Astrocyte of the hippocampus (primary cell): Measurements from ENCODE around the gene FUBP3.
A peak's percentile ranks its signal among the peaks of the same experiment; 100 is the strongest.

Experiments
- DNase-seq: peaks from one replicate; pipeline ENCODE4 v3.0.0; 2011; ENCODE audit warnings: low read depth, low spot score

The FUBP3 gene, protein sequence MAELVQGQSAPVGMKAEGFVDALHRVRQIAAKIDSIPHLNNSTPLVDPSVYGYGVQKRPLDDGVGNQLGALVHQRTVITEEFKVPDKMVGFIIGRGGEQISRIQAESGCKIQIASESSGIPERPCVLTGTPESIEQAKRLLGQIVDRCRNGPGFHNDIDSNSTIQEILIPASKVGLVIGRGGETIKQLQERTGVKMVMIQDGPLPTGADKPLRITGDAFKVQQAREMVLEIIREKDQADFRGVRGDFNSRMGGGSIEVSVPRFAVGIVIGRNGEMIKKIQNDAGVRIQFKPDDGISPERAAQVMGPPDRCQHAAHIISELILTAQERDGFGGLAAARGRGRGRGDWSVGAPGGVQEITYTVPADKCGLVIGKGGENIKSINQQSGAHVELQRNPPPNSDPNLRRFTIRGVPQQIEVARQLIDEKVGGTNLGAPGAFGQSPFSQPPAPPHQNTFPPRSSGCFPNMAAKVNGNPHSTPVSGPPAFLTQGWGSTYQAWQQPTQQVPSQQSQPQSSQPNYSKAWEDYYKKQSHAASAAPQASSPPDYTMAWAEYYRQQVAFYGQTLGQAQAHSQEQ

DNA sequence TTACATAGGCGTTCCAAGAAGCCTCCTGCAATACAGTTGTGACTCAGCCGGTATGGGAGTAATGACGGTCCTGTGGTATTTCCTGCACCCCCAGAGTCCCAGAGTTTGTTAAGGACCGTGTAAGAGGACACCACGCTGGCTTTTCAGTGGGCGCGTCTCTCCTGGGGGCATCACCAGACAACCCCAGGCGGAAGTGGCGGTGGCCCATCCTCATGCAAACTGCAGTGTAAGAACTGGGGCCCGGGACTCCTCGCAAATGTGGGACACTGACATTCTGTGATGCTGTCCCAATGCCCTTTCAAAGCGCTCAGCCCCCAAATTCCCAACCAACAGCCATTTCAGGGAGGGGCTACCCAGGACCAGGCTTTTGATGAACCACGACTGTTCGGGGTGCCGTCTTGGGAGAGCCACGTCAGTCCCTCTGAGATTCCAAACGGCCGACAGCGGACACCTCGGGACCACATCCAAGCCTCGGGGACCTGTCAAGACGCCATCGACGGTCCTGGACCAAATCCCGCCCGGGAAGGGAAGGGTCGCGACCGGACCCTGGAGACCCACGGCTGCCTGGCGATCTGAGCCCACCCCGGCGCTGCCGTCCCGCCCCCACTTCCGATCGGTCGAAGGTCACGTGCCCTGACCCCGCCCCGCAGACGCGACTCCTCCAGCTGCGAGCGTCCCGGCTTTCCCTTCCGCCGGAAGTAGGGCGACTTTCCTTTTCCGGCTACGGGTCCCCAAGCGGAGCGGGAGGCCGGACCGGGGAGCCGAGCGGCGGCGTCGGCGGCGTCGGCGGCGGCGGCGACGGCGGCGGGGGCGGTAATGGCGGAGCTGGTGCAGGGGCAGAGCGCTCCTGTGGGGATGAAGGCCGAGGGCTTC lies at the start of gene FUBP3:
FUBP3 (plus strand) TSS at position 713 of the 873 bp plus-strand sequence; CDS start at position 817, 104 bp downstream.
- DNase-seq, result peak; percentile 96

DNA sequence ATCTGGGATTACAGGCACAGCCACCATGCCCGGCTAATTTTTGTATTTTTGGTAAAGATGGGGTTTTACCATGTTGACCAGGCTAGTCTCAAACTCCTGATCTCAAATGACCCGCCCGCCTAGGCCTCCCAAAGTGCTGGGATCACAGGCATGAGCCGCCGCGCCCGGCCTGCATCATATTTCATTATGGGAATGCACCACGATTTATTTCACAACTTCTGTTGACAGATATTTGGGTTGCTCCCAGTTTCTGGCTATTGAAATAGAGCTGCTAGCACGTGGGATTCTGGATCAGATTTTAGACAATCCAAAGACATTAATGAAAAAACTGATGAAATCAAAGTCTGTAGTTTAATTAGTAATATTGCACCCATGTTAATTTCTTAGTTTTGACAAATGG lies 48.4 kb upstream of the FUBP3 start:
- no peak for DNase-seq

DNA sequence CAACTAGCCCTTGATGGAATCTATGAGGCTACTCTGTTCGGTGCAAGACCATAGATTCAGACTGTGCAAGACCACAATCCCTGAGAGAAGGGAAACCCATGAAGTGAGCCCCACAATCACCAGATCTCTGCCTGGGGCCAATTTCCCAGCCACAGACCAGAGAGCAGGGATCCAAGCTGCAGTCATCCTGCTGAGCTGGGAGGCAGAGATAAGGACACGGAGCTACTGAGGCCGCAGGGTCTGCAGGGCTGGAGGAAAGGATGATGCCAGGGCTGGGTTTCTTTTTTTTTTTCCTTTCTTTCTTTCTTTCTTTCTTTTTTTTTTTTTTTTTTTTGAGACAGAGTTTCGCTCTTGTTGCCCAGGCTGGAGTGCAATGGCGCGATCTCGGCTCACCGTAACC lies 47.7 kb upstream of the FUBP3 start:
- no peak for DNase-seq

DNA sequence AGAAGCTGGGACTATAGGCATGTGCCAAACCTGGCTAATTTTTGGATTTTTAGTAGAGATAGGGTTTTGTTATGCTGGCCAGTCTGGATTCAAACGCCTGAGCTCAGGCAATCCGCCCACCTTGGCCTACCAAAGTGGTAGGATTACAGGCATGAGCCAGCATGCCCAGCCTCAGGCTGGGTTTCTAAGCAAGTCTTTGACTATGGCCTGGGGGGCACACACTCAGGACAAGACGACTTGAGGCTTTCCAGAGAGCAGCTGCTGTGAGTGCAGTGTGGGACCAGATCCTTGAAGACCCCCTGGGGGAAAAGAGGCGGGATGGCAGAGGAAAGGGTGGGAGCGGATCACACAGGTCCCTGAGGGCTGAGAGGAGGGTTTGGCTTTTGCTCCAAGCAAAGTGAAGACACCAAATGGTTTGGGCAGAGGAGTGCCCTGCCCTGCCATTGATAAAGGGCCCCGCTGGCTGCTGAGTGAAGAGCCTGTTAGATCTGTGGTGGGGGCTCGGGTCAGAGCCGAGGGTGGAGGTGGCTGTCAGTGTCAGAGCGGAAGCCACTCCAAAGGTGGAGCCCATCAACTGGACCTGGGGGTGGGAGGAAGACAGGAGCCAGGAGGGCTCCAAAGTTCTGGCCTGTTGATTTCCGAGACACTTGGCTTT lies 46.8 kb upstream of the FUBP3 start:
- no peak for DNase-seq

DNA sequence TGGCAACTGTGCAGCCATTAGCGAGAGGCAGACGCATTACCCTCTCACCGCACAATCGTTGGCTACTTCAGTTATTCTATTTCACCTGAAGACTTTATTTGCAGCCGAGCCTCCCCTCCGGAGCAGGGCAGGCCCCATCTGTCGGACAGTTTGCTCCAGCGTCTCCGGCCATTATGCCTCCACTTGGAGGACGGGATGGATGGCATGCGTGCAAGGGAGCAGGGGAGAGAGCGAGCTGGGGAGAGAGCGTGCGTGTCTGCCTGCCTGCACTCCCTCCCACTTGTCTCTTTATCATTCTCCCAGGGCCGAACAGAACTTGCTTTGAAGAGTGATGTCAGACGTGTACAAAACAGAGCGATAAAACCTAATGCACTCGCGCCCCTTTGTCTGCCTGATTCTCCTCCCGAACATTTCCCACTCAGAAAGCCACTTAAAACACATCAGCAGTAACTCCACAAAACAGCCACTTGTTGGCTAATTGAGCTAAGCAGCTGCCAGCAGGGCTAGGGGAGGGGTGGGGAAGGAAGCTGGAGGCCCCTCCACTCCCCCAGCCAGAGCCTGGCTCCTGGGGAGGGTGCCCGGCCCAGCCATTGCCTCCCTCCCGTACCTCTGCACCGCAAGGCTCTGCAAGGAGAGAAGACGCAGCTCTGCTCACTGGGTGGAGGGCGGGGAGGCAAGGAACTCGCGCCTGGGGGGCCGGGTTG lies 43.4 kb upstream of the FUBP3 start:
- DNase-seq, result peak; percentile 68

DNA sequence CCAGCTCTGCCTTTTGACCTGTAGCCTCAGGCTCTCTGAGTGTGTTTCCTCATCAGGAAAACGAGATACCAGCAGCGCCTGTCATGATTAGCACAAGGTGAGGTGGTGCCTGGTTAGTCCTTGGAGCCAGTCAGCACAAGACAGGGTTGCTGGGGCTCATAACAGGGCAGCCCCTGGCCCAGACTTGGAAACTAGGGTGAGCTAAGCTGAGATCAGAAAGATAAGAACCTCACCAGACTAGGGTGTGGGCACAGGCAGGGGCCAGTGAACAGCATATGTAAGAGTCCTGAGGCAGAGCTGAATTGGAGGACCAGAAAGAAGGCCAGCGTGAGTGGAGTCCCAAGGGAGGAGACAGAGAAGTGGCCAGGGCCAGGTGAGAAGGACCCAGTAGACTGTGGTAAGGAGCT lies 42.7 kb upstream of the FUBP3 start:
- DNase-seq, result no peak

DNA sequence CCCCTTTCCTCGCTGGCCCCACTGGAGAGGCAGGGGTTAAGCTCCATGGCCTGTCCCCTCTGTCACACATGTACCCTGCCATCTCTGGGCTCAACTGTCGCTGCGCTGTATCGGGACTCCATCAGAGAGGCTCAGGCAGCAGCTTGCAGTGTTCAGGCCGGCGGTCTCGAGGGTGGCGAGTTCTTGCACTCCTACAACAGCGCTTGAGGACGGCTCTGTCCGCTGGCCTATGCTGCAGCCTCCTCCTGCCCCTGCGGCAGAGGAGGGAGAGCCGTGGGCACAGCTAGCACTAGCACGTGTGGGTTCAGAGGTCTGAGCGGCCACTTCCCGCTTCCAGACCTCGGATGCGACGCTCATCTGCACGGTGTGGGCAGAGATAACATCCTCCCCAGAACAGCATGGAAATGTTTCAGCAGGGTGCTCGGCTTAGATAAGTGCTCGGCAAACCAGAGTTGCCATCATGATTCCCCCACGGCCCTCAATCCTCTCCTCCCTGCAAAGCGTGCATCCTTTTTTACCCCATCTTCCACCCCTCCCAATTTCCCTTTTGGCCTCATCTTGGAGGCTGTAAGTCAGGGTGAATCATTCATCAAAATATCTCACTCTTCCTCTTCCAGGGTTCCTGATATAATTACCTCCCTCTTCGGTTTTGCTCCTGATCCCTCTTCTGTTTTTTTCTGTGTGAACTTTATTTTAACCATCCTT lies 41.9 kb upstream of the FUBP3 start:
- DNase-seq, result peak; percentile 17

DNA sequence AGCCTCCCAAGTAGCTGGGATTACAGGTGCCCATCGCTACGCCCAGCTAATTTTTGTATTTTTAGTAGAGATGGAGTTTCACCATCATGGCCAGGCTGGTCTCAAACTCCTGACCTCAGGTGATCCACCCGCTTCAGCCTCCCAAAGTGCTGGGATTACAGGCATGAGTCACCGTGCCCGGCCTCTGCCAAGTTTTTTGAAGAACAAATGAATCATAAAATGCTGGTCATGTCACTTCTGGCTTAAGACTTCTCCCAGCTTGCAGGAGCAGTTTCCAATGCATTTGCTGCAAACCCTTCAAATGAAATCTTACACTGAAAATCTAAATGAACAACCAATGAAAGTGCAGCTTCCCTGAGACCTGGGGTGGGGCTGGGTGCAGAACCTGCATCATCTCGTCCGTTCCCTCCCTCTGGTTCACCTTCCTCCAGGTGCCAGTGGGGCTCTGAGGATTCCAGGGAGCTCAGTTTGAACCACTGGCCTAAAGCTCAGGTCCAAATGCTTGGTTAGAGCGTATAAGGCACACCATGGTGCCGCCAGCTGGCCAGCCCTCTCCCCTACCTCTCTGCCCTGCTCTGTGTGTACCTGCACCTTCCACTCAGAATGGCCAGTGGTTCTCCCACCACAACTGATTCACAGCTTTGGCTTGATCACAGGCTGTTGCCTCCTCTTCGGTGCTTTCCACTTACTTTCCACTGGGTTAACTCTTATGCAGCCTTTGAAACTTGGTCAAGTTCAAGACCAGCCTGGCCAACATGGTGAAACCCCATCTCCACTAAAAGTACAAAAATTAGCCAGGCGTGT lies 39.8 kb upstream of the FUBP3 start:
- peak; percentile 48 for DNase-seq

DNA sequence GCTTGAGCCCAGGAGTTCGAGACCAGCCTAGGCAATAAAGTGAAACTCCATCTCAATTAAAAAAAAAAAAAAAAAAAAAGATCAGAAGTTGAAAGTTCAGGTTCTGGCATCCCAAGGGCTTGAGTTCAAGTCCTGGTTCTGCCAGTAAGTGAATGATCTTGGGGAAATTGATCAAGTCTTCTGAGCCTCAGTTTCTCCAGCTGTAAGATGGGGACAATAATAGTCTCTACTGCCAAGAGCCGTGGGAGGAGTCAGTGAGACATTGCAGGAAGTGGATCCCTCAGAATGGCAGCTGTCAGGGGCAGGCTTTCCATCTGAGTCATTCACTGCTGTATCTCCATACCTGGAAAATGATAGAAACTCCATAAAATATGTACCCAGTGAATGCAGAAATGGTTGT lies 37.8 kb upstream of the FUBP3 start:
- DNase-seq, result no peak

DNA sequence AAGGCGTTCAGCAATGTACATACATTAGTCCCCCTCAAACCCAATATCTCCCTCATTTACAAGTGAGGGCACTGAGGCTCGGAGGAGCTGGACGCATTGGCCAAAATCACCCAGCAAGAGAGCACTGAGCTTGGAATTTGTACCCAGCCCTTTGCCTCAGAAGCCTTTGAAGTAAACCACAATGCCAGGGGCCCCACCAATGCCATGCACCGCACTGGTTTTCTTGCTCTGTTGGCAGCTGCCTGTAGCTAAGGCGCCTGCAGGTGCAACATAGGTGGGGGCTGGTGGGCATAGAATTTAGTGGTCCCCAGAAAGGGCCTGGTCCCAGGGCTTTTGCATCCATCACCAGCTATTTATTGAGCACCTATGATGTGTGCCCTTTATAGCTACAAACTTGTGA lies 37.3 kb upstream of the FUBP3 start:
- DNase-seq, result no peak

DNA sequence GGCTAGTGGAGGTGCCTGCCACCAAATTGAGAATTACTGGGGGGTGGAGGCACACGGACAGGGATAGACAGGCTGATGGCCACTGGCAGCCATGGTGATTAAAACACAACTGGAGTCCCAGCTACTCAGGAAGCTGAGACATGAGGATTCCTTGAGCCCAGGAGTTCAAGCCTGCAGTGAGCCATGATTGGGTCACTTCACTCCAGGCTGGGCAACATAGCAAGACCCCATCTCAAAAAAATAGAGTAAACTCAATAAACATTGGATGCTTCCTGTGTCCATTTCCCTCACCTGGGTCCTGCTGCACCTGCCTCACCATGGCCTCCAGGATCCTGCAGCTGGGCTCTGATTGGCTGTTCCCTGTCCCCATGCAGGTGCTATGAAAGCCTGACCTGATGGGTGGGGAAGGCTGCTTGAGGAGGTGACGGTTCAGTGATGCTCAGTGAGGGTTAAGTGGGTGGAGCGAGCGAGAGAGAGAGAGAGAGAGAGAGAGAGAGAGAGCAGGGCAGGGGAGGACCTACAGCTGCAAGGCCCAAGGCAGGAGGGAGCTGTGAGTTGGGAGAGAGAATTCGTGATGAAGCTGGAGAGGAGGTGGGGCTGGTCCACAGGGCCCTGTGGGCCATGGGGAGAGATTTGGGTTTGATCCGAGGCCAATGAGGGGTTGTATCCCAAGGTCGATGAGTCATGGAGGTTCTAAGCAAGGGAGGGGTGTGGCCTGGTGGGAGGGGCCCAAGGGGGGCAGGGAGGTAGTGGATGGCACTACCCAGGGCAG lies 36.7 kb upstream of the FUBP3 start:
- DNase-seq, result no peak

DNA sequence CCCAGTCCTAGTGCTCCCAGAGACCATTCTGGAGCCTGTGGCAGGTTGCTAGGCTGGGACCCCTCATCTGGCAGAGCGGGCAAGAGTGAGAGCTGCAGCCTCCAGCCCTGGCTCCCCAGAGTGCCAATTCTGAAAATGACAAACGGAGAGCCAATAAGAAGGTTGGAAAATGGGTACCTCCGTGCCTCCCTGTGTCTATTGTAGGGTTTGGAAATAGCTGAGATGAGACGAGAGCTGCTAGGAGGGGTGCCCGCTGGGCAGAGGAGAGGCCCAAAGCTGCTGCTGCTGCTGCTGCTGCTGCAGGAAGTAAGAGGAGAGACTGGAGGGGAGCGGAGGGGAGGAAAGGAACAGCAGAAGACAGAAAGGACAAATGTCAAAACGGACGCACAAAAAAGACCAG lies 36.0 kb upstream of the FUBP3 start:
- DNase-seq, result no peak

DNA sequence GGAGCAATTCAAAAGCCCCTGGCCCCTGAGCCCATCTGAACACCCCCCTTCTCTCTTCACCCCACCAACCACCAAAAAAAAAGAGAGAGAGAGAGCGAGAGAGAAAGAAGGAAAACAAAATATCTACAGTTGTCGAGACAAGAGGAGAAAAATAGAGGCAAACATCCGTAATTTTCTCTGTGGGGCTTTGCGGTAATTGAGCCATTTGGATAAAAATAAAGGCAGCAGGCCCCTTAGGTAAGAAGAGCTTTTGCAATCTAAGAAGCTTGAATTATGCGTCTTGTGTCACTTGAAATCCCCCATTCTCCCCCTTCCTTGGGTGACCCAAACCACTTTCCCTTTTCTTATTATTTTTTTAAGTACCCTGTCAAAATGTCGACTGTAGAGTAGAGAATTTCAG lies 35.5 kb upstream of the FUBP3 start:
- no peak for DNase-seq

DNA sequence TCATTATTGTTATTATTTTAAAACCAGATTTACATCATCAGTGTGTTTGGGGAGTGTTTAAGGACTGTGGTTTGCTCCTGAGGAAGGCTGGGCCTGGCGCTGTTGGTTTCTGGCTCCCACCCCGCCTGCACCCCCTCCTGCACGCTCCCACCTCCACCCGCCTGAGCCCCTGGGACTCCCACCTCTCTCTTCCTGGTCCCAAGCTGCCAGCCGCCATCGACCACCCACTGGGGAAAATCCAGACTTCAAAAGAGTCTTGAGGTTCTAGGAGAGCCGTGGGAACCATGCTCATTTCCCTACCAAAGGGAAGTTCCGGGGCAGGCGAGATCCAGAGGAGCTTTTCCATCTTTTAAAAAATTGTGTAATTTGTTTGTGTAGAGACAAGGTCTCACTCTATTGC lies 35.0 kb upstream of the FUBP3 start:
- DNase-seq, result no peak

DNA sequence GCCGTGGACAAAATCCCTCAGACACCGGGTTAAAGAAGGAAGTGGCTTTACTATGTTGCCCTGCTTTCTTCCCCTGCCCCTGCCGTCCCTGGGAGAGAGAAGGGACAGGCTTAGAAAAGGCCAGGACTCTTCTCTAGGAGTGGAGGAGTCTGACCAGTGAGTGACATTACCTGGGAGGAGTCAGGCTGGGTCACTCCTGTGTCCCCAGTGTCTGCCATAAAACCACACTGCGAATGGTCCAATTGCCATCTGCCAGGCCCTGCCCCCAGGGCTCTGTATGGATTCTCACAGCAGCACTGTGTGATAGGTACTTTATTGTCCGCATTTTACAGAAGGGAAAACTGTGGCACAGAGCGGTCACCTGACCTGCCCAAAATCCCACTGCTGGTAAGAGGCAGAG lies 31.3 kb upstream of the FUBP3 start:
- DNase-seq, result no peak

DNA sequence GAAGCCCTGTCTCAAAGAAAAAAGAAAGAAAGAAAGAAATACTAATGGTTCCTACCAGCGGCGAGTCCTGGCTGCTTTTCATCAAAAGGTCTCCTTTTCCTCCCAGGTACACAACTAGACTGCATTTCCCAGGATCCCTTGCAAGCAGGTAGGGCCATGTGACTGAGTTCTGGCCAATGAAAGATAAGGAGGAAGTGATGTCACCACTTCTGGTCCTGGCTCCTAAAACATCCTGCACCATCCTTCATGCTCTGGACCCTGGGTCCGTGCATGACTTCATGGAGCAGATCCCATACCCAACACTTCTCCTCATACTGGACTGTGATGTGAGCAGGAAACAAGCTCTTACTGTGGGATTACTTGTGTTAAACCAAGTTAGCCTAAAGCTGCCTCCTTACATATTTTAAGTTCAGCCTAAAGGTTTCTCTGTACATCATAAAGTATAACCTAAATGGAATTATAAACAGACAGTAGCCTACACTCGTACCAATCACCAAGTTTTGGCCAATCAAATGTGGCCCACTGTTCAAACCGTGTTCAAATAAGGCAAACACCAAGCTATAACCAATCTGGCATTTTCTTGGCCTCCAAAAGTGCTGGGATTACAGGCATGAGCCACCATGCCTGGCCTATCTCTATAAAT lies 30.2 kb upstream of the FUBP3 start:
- DNase-seq, result no peak

DNA sequence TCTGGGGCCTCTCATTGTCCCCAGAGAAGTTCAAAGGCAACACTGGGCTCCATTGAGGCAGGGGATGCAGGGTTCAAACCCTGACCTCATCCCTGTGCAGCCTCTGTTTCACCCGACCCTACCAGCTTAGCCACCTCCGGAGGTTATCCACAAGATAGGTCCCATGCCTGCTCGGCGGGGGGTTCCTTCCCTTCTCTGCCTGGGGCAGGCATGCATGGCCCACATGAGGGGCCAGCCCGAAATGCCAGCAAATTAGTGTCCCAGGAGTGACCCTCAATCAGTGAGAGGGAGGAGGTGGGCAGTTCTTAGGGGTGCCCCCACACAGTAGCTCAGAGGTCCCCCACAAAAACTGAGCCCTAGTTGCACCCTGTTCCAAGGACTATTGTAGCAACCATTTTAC lies 24.8 kb upstream of the FUBP3 start:
- DNase-seq, result no peak

DNA sequence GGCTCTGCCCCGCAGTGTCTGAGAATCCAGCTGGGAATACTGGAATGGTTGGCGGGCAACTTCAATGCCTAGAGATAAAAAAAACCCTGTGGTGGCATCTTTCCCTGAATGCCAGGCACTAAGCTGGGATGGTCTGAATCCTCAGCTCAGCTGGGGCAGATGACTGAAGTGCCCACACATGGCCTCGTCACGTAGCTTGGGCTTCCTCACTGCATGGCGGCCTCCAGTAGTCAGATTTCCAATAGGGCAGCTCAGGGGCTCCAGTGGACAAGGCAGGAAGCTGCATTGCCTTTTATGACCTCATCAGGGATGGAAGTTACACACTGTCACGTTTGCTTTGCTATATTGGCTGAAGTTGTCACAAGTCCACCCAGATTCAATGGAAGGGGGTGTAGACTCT lies 24.3 kb upstream of the FUBP3 start:
- DNase-seq, result no peak

DNA sequence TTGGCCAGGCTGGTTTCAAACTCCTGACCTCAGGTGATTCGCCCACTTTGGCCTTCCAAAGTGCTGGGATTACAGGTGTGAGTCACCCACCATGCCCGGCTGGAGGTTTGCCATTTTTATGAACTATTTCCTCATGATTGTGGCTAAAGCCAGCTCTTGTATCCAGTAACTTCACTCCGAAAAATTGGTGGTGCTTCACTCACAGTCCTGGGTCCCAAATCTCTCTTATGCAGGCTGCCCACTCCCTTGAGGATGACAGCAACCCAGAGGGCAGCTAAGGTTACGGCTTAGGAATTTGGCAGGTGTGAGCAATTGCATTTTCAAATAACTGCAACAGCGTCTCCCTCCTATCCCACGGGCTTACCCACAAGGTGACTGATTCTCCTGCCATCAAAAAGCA lies 23.4 kb upstream of the FUBP3 start:
- peak; percentile 47 for DNase-seq
